ENCODE data around the gene NECTIN4. TPM values are rescaled to one million over a fixed set of nuclear protein-coding genes. Genes with fewer than 3 reads are reported as not detected.

The NECTIN4 gene
- polyA plus RNA-seq, 1 of the 3 experiments (the other 2 are of a cell fraction) = 0.59 TPM

- ChIA-PET POLR2A (no interaction called here), CTCF (no interaction called here)
- no peaks in the 10 kb centered on the region for H3K9me2 ChIP-seq
- no peaks in the 10 kb centered on the region for H3K9me3 ChIP-seq
- no peak overlapping the region for H3K9ac ChIP-seq
- no peak for DNase-seq
- no peak overlapping the region for H3K27ac ChIP-seq (ENCODE audit: low read depth in 2 of 2, low read length in 1 of 2)
- no peaks in the 10 kb centered on the region for H4K20me1 ChIP-seq (ENCODE audit: insufficient read depth)
- peak overlapping the region; percentile 76; the same call in 1 of the 2 replicates for H3K4me2 ChIP-seq
- H3K4me3 ChIP-seq (ENCODE audit: low read depth in 2 of 2, low read length in 1 of 2) = no peak overlapping the region
- 76% methylated on average over 2 of the region's 2 CpGs for WGBS (ENCODE audit: low lambda C conversion rate)
- H3F3A ChIP-seq (replicated peaks; ENCODE audit: insufficient read depth) = peaks cover 7% of the 10 kb centered on the region
- TF ChIP-seq TCF12 (IDR thresholded peaks at IDR 0.05) (no peak), MEF2A (IDR thresholded peaks at IDR 0.05; ENCODE audit: borderline replicate concordance, low read depth) (no peak), RFX5 (IDR thresholded peaks at IDR 0.05; ENCODE audit: low read length) (no peak), REST (IDR thresholded peaks at IDR 0.05; ENCODE audit: low read depth, low read length) (no peak), POLR2AphosphoS5 (IDR thresholded peaks at IDR 0.05; ENCODE audit: low read depth, low read length) (no peak), GABPA (IDR thresholded peaks at IDR 0.05; ENCODE audit: low read depth) (no peak), IRF3 (IDR thresholded peaks at IDR 0.05; ENCODE audit: low read depth, low read length) (no peak), MAX (IDR thresholded peaks at IDR 0.05; ENCODE audit: low read depth) (no peak), CHD2 (IDR thresholded peaks at IDR 0.05; ENCODE audit: low read length, partially characterized antibody) (no peak)
- H2AFZ ChIP-seq (ENCODE audit: low read depth) = no peak overlapping the region
- H3K4me1 ChIP-seq (ENCODE audit: control insufficient read depth in 1 of 2, insufficient read depth in 2 of 2, low read depth in 1 of 2, low read length in 1 of 2) = peaks cover 0 to 2% of the 10 kb centered on the region in 2 experiments; a peak in 1 of 4 replicates
- no peaks in the 10 kb centered on the region for H3K36me3 ChIP-seq (replicated peaks in 1 of 2; ENCODE audit: control insufficient read depth in 1 of 2, insufficient read depth in 2 of 2, low read length in 1 of 2)
- no peaks in the 10 kb centered on the region for H3K27me3 ChIP-seq (ENCODE audit: insufficient read depth)
- H3K79me2 ChIP-seq (ENCODE audit: insufficient read depth) = no peaks in the 10 kb centered on the region
Measured at GRCh38 chr1:161021970-161022353, 67.4 kb downstream of the NECTIN4 start.

GRCh38 chr1:161021165-161021969 is 68.0 kb downstream of the NECTIN4 start:
- Histone ChIP-seq H3K9me2 (no peaks in the 10 kb centered on the region), H3K79me2 (ENCODE audit: insufficient read depth) (no peaks in the 10 kb centered on the region), H3F3A (replicated peaks; ENCODE audit: insufficient read depth) (peaks cover 5% of the 10 kb centered on the region), H3K36me3 (replicated peaks in 1 of 2; ENCODE audit: control insufficient read depth in 1 of 2, insufficient read depth in 2 of 2, low read length in 1 of 2) (no peaks in the 10 kb centered on the region), H3K27me3 (ENCODE audit: insufficient read depth) (no peaks in the 10 kb centered on the region), H2AFZ (ENCODE audit: low read depth) (peak overlapping the region; percentile 74), H3K4me1 (ENCODE audit: control insufficient read depth in 1 of 2, insufficient read depth in 2 of 2, low read depth in 1 of 2, low read length in 1 of 2) (peaks cover 0 to 2% of the 10 kb centered on the region in 2 experiments; a peak in 1 of 4 replicates), H3K27ac (ENCODE audit: low read depth in 2 of 2, low read length in 1 of 2) (no peak overlapping the region), H4K20me1 (ENCODE audit: insufficient read depth) (no peaks in the 10 kb centered on the region), H3K9me3 (no peaks in the 10 kb centered on the region), H3K4me2 (peak overlapping the region; percentile 76), H3K9ac (no peak overlapping the region), H3K4me3 (ENCODE audit: low read depth in 2 of 2, low read length in 1 of 2) (peak overlapping the region; percentile 44 to 61)
- ChIA-PET CTCF (no interaction called here), POLR2A (no interaction called here)
- WGBS (ENCODE audit: low lambda C conversion rate) = 68% methylated on average over 23 of the region's 34 CpGs
- TF ChIP-seq PBX3 (IDR thresholded peaks at IDR 0.05) = peak; percentile 37; the same call in 1 of the 2 replicates
- TF ChIP-seq RCOR1 (IDR thresholded peaks at IDR 0.05; ENCODE audit: low read length) = no peak
- peak; percentile 59 for DNase-seq

Small RNAs within 50 kb of the gene (small RNA-seq; reads per million reads assigned to genes)
- gene AL591806.2 = 0 reads per million in 7 experiments

Other genes starting within 250 kb of the NECTIN4 start
- gene CD244, start 226.7 kb downstream of the NECTIN4 start, polyA plus RNA-seq (2012; rRNA removed) = not detected in 2 replicates
- not detected in 2 replicates for gene ITLN1, start 204.4 kb downstream of the NECTIN4 start, polyA plus RNA-seq (2012; rRNA removed)
- gene ITLN2, start 134.7 kb downstream of the NECTIN4 start, polyA plus RNA-seq (2012; rRNA removed) = not detected in 2 replicates
- gene F11R, start 68.4 kb downstream of the NECTIN4 start, polyA plus RNA-seq (2012; rRNA removed) = 9.0 and 13.7 TPM in 2 replicates
- 80.7 and 93.9 TPM in 2 replicates for gene TSTD1, start 50.6 kb downstream of the NECTIN4 start, polyA plus RNA-seq (2012; rRNA removed)
- 43.1 and 61.9 TPM in 2 replicates for gene USF1, start 43.6 kb downstream of the NECTIN4 start, polyA plus RNA-seq (2012; rRNA removed)
- 0.05 TPM in 1 of 2 replicates, not detected in the other for gene ARHGAP30, start 19.7 kb downstream of the NECTIN4 start, polyA plus RNA-seq (2012; rRNA removed)
- 4.4 and 4.7 TPM in 2 replicates for gene KLHDC9, start 8.8 kb upstream of the NECTIN4 start, polyA plus RNA-seq (2012; rRNA removed)
- 340 and 445 TPM in 2 replicates for gene PFDN2, start 28.5 kb upstream of the NECTIN4 start, polyA plus RNA-seq (2012; rRNA removed)
- gene NIT1, start 28.5 kb upstream of the NECTIN4 start, polyA plus RNA-seq (2012; rRNA removed) = 38.7 and 48.9 TPM in 2 replicates
- gene DEDD, start 43.1 kb upstream of the NECTIN4 start, polyA plus RNA-seq (2012; rRNA removed) = 43.1 and 45.0 TPM in 2 replicates
- gene UFC1, start 64.4 kb upstream of the NECTIN4 start, polyA plus RNA-seq (2012; rRNA removed) = 150 and 201 TPM in 2 replicates
- 24.5 and 26.8 TPM in 2 replicates for gene USP21, start 69.9 kb upstream of the NECTIN4 start, polyA plus RNA-seq (2012; rRNA removed)
- gene PPOX, start 76.9 kb upstream of the NECTIN4 start, polyA plus RNA-seq (2012; rRNA removed) = 30.7 and 47.3 TPM in 2 replicates
- 50.5 and 56.5 TPM in 2 replicates for gene B4GALT3, start 87.9 kb upstream of the NECTIN4 start, polyA plus RNA-seq (2012; rRNA removed)
- 1.2 and 1.6 TPM in 2 replicates for gene ADAMTS4, start 109.5 kb upstream of the NECTIN4 start, polyA plus RNA-seq (2012; rRNA removed)
- 203 and 210 TPM in 2 replicates for gene NDUFS2, start 112.8 kb upstream of the NECTIN4 start, polyA plus RNA-seq (2012; rRNA removed)
- gene FCER1G, start 125.7 kb upstream of the NECTIN4 start, polyA plus RNA-seq (2012; rRNA removed) = 0.34 and 0.61 TPM in 2 replicates
- gene APOA2, start 134.1 kb upstream of the NECTIN4 start, polyA plus RNA-seq (2012; rRNA removed) = not detected in 2 replicates
- gene TOMM40L, start 136.5 kb upstream of the NECTIN4 start, polyA plus RNA-seq (2012; rRNA removed) = 9.7 and 11.9 TPM in 2 replicates
- not detected in 2 replicates for gene NR1I3, start 148.6 kb upstream of the NECTIN4 start, polyA plus RNA-seq (2012; rRNA removed)
- not detected in 2 replicates for gene PCP4L1, start 169.2 kb upstream of the NECTIN4 start, polyA plus RNA-seq (2012; rRNA removed)
- gene MPZ, start 220.4 kb upstream of the NECTIN4 start, polyA plus RNA-seq (2012; rRNA removed) = 2.4 and 2.9 TPM in 2 replicates
- gene SDHC, start 224.8 kb upstream of the NECTIN4 start, polyA plus RNA-seq (2012; rRNA removed) = 195 and 341 TPM in 2 replicates

Data from SK-N-SH (cell line).